Upper lobe of left lung (tissue), 6 donors: ENCODE data around the gene PTPN21. TPM values are rescaled to one million over a fixed set of nuclear protein-coding genes. Genes with fewer than 3 reads are reported as not detected.

Source experiments
- ATAC-seq, 2 donors: fragments of 200-7000 bp; cut with Tn5 transposase; one replicate each; pipeline ENCODE4 v1.9.1; 2022; ENCODE audit warnings: mild to moderate bottlenecking in 2 of 2, moderate library complexity in 2 of 2; ENCODE audit not compliant: low FRiP score in 2 of 2
- DNase-seq, 2 donors: peaks; one replicate each; pipeline ENCODE4 v3.0.0-alpha.2; 2019 to 2020
- H3K27ac ChIP-seq, 4 donors: fragments of 200-600 bp; sonication (generic); one replicate each; pipeline ENCODE4 v1.5.1; 2016 to 2019
- H3K27me3 ChIP-seq, 4 donors: fragments of 200-600 bp; sonication (generic); one replicate each; pipeline ENCODE4 v1.5.1; 2017 to 2019
- H3K36me3 ChIP-seq, 4 donors: fragments of 200-600 bp; sonication (generic); one replicate each; pipeline ENCODE4 v1.5.1; 2016 to 2019
- H3K4me1 ChIP-seq, 4 donors: fragments of 200-600 bp; sonication (generic); one replicate each; pipeline ENCODE4 v1.5.1; 2018 to 2019
- H3K4me3 ChIP-seq, 4 donors: fragments of 200-600 bp; sonication (generic); one replicate each; pipeline ENCODE4 v1.5.1; 2017 to 2019; ENCODE audit warnings: mild to moderate bottlenecking in 2 of 4, moderate library complexity in 1 of 4
- H3K9me3 ChIP-seq, 4 donors: fragments of 200-600 bp; sonication (generic); one replicate each; pipeline ENCODE4 v1.5.1; 2018 to 2019
- EP300 ChIP-seq, 4 donors: sonication (generic); formaldehyde crosslinking; IDR thresholded peaks; one replicate each; pipeline ENCODE4 v1.5.1; 2017; ENCODE audit warnings: antibody characterized with exemption in 4 of 4, control low read depth in 2 of 4
- POLR2A ChIP-seq, 4 donors: fragments of 450-650 bp; IDR thresholded peaks; one replicate each; pipeline ENCODE4 v1.5.1; 2016 to 2017; ENCODE audit warnings: antibody characterized with exemption in 4 of 4, mild to moderate bottlenecking in 2 of 4
- POLR2AphosphoS5 ChIP-seq, 2 donors: sonication (generic); formaldehyde crosslinking; IDR thresholded peaks; one replicate each; pipeline ENCODE4 v1.5.1; 2017; ENCODE audit warnings: antibody characterized with exemption in 2 of 2
- WGBS, 2 donors: methylation state at CpG; one replicate each; pipeline ENCODE4 v1.1.5; 2017 to 2018; 5-methylcytosine and 5-hydroxymethylcytosine counted together
- total RNA-seq, 6 donors: library from RNA; depleted of rRNA in 4 of 6; stranded (reverse); fragments of >200 nt in 4 of 6; gene quantifications; one replicate each; pipeline versions ENCODE4 v1.1.0 to v1.2.1, GENCODE V29; 2016 to 2021
- TF ChIP-seq, protein P1 (sequence below), 6 experiments: fragments of 450-650 bp in 4 of 6; fragments of 200-600 bp in 2 of 6; sonication (generic) in 2 of 6; IDR thresholded peaks; one replicate each; pipeline ENCODE4 v1.5.1; 2016 to 2019; ENCODE audit warnings: antibody characterized with exemption in 6 of 6
- donor health status: DM: no; HTN: no; CAD: no; lungs with moderate emphysema.
- donor health status: DM: no; HTN: yes; CAD: no; lungs with severe emphysema.

Gene PTPN21
- total RNA-seq, 6 donors from 2014 or later = 37.7 to 58.7 (median 47.4) TPM

DNA sequence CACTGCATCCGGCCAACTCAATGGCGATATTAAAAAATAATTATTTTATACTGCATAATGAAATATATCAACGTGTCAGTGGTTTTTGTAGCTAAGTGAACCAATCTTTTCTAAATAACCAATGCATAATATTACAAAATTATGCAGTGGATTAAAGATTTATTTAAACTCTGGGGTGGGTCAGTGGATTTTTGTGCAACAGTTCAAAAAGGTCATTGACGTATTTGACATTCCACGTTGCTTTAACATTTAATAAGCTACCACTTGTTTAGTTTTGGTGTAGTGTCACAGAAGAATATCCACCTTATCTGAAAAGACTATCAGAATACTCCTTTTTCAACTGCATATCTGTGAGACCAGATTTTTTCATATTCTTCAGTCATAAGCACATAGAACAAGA is 10.6 kb upstream of the PTPN21 start:
- H3K36me3 ChIP-seq = peaks cover 12 to 30% (median 22%) of the 10 kb centered on the region in 4 donors
- DNase-seq (no peak), ATAC-seq (no peak)
- H3K4me1 ChIP-seq = peaks cover 16 to 30% (median 16%) of the 10 kb centered on the region in 4 donors
- H3K9me3 ChIP-seq = no peaks in the 10 kb centered on the region
- H3K27ac ChIP-seq = no peak overlapping the region
- 88% methylated on average over 5 of the region's 5 CpGs for WGBS, 2 donors
- H3K4me3 ChIP-seq = no peak overlapping the region
- H3K27me3 ChIP-seq = no peaks in the 10 kb centered on the region
- TF ChIP-seq, protein P1, sequence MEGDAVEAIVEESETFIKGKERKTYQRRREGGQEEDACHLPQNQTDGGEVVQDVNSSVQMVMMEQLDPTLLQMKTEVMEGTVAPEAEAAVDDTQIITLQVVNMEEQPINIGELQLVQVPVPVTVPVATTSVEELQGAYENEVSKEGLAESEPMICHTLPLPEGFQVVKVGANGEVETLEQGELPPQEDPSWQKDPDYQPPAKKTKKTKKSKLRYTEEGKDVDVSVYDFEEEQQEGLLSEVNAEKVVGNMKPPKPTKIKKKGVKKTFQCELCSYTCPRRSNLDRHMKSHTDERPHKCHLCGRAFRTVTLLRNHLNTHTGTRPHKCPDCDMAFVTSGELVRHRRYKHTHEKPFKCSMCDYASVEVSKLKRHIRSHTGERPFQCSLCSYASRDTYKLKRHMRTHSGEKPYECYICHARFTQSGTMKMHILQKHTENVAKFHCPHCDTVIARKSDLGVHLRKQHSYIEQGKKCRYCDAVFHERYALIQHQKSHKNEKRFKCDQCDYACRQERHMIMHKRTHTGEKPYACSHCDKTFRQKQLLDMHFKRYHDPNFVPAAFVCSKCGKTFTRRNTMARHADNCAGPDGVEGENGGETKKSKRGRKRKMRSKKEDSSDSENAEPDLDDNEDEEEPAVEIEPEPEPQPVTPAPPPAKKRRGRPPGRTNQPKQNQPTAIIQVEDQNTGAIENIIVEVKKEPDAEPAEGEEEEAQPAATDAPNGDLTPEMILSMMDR (IDR thresholded peaks at IDR 0.05) = no peak
- TF ChIP-seq EP300 (IDR thresholded peaks at IDR 0.05) (no peak), POLR2A (IDR thresholded peaks at IDR 0.05) (no peak), POLR2AphosphoS5 (IDR thresholded peaks at IDR 0.05) (no peak)

- peaks cover 8 to 14% (median 10%) of the 10 kb centered on the region in 4 donors for H3K36me3 ChIP-seq
- no peaks in the 10 kb centered on the region for H3K9me3 ChIP-seq
- H3K27me3 ChIP-seq = no peaks in the 10 kb centered on the region
- peak overlapping the region in 2 of 4 donors; percentile 92 to 97 for H3K27ac ChIP-seq
- 25 to 44% methylated on average over 7 of the region's 7 CpGs for WGBS, 2 donors
- DNase-seq = no peak
- ATAC-seq = no peak
- H3K4me1 ChIP-seq = peaks cover 16 to 30% (median 16%) of the 10 kb centered on the region in 4 donors
- H3K4me3 ChIP-seq = peak overlapping the region; percentile 73 to 100 (median 93)
- TF ChIP-seq POLR2A (IDR thresholded peaks at IDR 0.05) (no peak), POLR2AphosphoS5 (IDR thresholded peaks at IDR 0.05) (no peak), EP300 (IDR thresholded peaks at IDR 0.05) (no peak)
- TF ChIP-seq, protein P1 (IDR thresholded peaks at IDR 0.05) = no peak
Measured at GRCh38 chr14:88563845-88564244, 9.0 kb upstream of the PTPN21 start.

DNA sequence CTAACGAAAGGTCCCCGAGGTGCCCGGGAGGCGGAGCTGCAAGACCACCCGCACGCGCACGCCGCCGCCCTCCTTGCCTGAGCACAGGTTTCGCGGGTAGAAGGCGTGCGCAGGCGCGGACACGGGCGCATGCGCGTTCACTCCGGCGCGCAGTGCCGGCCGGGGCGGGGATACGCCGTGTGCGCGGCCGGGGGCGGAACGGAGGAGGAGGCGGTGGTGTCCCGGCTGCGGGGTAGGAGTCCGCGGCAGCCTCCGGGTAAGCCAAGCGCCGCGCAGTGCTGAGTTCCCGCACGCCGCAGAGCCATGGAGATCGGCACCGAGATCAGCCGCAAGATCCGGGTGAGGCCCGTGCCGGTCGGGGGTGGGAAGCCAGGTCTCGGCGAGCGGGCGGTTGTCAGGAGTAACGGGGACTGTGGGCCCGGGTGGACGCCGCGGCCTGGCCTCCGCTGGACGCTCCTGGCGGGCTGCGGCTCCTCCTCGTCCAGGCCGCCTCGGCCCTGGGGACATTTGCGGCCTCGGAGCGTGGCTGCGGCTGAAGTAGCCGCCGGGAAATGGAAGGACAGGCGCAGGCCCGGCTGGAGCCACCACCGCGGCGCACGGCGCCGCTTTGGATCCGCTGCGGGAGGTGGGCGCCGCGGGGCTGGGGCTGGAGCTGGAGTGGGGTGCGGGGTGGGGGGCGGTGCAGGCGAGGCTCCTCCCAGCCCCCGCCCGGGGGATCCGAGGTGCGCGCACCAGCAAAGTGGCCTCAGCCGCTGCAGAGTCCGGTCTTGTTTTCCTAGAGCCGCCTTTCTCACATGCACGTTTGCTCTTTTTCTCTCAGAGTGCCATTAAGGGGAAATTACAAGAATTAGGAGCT is 8.3 kb upstream of the PTPN21 start, which contains the start of gene ZC3H14:
Gene ZC3H14 (plus strand): TSS at position 207 of the 856 bp plus-strand sequence. CDS start 97 bp downstream, at position 304.
- H3K27ac ChIP-seq = peak within 1 kb of the TSS; percentile 90 to 97 (median 94)
- ATAC-seq (peak; percentile 97 to 99), DNase-seq (peak; percentile 78 to 98)
- 0% methylated on average over 36 to 57 of the region's 99 CpGs for WGBS, 2 donors
- TF ChIP-seq, protein P1 (IDR thresholded peaks at IDR 0.05) = no peak
- peak; percentile 71 to 88 for TF ChIP-seq POLR2AphosphoS5 (IDR thresholded peaks at IDR 0.05)
- no peak for TF ChIP-seq EP300 (IDR thresholded peaks at IDR 0.05)
- TF ChIP-seq POLR2A (IDR thresholded peaks at IDR 0.05) = peak in 3 of 4 donors; percentile 43 to 91 (median 72)
- H3K4me3 ChIP-seq = peak within 1 kb of the TSS; percentile 73 to 100 (median 93)
- no peaks in the 10 kb centered on the region for H3K27me3 ChIP-seq
- H3K36me3 ChIP-seq = peaks cover 0 to 6% (median 3%) of the 10 kb centered on the region in 4 donors
- peaks cover 16 to 30% (median 16%) of the 10 kb centered on the region in 4 donors for H3K4me1 ChIP-seq
- H3K9me3 ChIP-seq = no peaks in the 10 kb centered on the region

DNA sequence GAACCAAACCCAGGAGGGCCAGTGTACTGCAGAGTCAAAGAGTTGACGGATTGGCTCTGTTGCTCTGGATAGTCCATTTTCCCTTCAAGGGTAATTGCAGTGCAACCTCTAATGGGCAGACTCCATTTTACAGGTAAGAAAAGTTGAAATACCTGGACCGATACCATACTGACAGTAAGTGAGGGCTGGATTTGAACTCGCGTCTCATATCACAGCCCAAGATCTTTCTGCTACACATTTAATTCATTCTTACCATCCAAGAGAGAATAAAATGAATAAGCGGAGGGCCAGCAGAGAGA is 7.7 kb upstream of the PTPN21 start:
- Histone ChIP-seq H3K4me3 (peak overlapping the region; percentile 73 to 100 (median 93)), H3K9me3 (no peaks in the 10 kb centered on the region), H3K27ac (peak overlapping the region; percentile 90 to 97 (median 94)), H3K27me3 (no peaks in the 10 kb centered on the region), H3K36me3 (peaks cover 0 to under 1% (median 0%) of the 10 kb centered on the region in 4 donors), H3K4me1 (peaks cover 16 to 30% (median 16%) of the 10 kb centered on the region in 4 donors)
- ATAC-seq = no peak
- TF ChIP-seq, protein P1 (IDR thresholded peaks at IDR 0.05) = no peak
- TF ChIP-seq EP300 (IDR thresholded peaks at IDR 0.05) = no peak
- TF ChIP-seq POLR2A (IDR thresholded peaks at IDR 0.05) = no peak
- no peak for TF ChIP-seq POLR2AphosphoS5 (IDR thresholded peaks at IDR 0.05)
- DNase-seq = no peak
- WGBS, 2 donors = 13 to 26% methylated on average over 4 to 5 of the region's 5 CpGs
